GM20000 (cell line): ENCODE measurements around the gene MEOX2.

Source experiments
- DNase-seq: peaks from one replicate; pipeline ENCODE4 v3.0.0; 2012; ENCODE audit warnings: low spot score
- CTCF ChIP-seq: IDR thresholded peaks from 2 replicates; pipeline ENCODE4 v1.5.1; 2012; ENCODE audit warnings: mild to moderate bottlenecking, control low read depth; ENCODE audit errors: extremely low read depth, missing control alignments

Gene MEOX2

GRCh38 chr7:15648461-15648961 is 38.0 kb downstream of the MEOX2 start:
- DNase-seq, result no peak
- TF ChIP-seq CTCF, result no peak

- no peak for DNase-seq
- no peak for TF ChIP-seq CTCF
Observed at GRCh38 chr7:15647309-15647708, 39.2 kb downstream of the MEOX2 start.

GRCh38 chr7:15643000-15643705 is 43.3 kb downstream of the MEOX2 start:
- TF ChIP-seq CTCF, result no peak
- no peak for DNase-seq

GRCh38 chr7:15628876-15629275 is 57.6 kb downstream of the MEOX2 start:
- no peak for TF ChIP-seq CTCF
- no peak for DNase-seq

GRCh38 chr7:15626041-15626440 is 60.4 kb downstream of the MEOX2 start:
- DNase-seq, result no peak
- TF ChIP-seq CTCF, result no peak

GRCh38 chr7:15625466-15625865 is 61.0 kb downstream of the MEOX2 start:
- no peak for TF ChIP-seq CTCF
- DNase-seq, result no peak

GRCh38 chr7:15621468-15621867 is 65.0 kb downstream of the MEOX2 start:
- no peak for TF ChIP-seq CTCF
- no peak for DNase-seq
